ENCODE data around the gene EPHB6.

GRCh38 chr7:142889816-142890215, 34.9 kb downstream of the EPHB6 start:
- TF ChIP-seq, protein P1, sequence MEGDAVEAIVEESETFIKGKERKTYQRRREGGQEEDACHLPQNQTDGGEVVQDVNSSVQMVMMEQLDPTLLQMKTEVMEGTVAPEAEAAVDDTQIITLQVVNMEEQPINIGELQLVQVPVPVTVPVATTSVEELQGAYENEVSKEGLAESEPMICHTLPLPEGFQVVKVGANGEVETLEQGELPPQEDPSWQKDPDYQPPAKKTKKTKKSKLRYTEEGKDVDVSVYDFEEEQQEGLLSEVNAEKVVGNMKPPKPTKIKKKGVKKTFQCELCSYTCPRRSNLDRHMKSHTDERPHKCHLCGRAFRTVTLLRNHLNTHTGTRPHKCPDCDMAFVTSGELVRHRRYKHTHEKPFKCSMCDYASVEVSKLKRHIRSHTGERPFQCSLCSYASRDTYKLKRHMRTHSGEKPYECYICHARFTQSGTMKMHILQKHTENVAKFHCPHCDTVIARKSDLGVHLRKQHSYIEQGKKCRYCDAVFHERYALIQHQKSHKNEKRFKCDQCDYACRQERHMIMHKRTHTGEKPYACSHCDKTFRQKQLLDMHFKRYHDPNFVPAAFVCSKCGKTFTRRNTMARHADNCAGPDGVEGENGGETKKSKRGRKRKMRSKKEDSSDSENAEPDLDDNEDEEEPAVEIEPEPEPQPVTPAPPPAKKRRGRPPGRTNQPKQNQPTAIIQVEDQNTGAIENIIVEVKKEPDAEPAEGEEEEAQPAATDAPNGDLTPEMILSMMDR (IDR thresholded peaks at IDR 0.05; ENCODE audit: insufficient read depth, low read depth, low read length), result no peak
- no peak for TF ChIP-seq EZH2 (IDR thresholded peaks at IDR 0.05; ENCODE audit: insufficient read depth, low read length)
